B cell (primary cell): ENCODE results near the gene PDX1.

Experiments
- CTCF ChIP-seq: fragments of 200-600 bp; IDR thresholded peaks from one replicate; pipeline ENCODE4 v1.8.0; 2022; ENCODE audit warnings: antibody characterized with exemption, mild to moderate bottlenecking
- EZH2 ChIP-seq: IDR thresholded peaks from 2 replicates; pipeline ENCODE4 v1.6.1; 2012; ENCODE audit warnings: borderline replicate concordance, low read depth, mild to moderate bottlenecking, moderate library complexity, low read length; ENCODE audit not compliant: insufficient read depth, poor library complexity, severe bottlenecking

DNA sequence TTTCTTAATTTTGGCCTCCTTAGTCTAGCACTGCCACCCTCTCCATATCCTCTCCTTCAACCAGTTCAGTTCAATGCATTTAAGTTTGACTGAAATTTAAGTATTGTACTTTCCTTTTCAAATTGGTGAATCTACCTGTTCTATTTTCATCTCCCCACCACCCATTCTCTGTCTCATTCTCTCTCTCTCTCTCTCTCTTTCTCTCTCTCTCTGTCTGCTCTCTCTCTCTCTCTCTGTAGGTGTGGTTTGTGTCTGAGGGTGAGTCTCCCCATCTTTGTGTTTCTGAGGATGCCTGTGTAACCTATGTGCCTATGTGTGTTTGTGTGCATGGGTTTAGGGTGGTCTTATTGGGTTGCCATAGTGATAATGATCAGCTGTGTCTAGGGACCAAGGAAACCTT lies 10.1 kb downstream of the PDX1 start:
- TF ChIP-seq EZH2 (no peak), CTCF (no peak)
